ENCODE data around the gene GALNS. TPM values are rescaled to one million over a fixed set of nuclear protein-coding genes. Genes with fewer than 3 reads are reported as not detected.
A peak's percentile ranks its signal among the peaks of the same experiment; 100 is the strongest.

Gene GALNS
- polyA plus RNA-seq, 1 experiment: 11.6 TPM

DNA sequence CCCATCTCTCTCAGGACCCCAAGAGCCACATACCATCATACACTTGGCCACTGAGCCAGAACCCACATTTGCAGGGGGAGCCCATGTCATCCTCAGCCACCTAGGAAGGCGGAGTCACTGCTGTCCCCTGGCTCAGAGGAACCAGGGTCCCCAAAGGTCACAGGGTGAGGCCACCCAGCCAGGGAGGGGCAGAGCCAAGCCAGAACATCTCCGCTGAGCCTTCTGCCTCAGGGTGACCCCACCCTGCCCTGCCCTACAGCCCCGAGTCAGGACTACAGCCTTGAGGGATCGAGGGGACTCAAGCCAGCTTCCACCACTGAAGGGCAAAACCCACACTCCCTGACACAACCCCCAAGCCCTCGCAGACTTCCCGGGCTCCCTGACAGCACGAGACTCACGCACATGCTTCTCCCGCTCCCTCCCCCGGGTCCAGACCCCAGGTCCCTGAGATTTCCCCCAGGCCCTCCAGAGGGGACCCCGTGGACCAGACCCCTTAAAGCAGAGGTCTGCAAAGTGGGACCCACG, 89.1 kb downstream of the GALNS start:
- H3K27me3 ChIP-seq (ENCODE audit: control insufficient read depth, insufficient read depth, low read length): no peaks in the 10 kb centered on the region
- peak overlapping the region; percentile 57 for H3K27ac ChIP-seq (ENCODE audit: low read depth, low read length)
- DNase-seq (ENCODE audit: low read depth, low spot score): no peak
- ChIA-PET CTCF (interaction anchor here (0.6 to 2.7 kb wide), 4 partner anchors 17 to 30 kb away, joined by 3 to 12 read pairs (median 4); no protein-coding TSS in a partner anchor), POLR2A (interaction anchor here (0.6 to 0.7 kb wide), 3 partner anchors 8 to 57 kb away, joined by 3 to 4 read pairs (median 3); partner anchors contain the start of gene PIEZO1)
- TF ChIP-seq, protein P1, sequence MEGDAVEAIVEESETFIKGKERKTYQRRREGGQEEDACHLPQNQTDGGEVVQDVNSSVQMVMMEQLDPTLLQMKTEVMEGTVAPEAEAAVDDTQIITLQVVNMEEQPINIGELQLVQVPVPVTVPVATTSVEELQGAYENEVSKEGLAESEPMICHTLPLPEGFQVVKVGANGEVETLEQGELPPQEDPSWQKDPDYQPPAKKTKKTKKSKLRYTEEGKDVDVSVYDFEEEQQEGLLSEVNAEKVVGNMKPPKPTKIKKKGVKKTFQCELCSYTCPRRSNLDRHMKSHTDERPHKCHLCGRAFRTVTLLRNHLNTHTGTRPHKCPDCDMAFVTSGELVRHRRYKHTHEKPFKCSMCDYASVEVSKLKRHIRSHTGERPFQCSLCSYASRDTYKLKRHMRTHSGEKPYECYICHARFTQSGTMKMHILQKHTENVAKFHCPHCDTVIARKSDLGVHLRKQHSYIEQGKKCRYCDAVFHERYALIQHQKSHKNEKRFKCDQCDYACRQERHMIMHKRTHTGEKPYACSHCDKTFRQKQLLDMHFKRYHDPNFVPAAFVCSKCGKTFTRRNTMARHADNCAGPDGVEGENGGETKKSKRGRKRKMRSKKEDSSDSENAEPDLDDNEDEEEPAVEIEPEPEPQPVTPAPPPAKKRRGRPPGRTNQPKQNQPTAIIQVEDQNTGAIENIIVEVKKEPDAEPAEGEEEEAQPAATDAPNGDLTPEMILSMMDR (IDR thresholded peaks at IDR 0.05; ENCODE audit: low read depth, low read length): no peak
- 0 out of 2 replicates have a peak overlapping the region, but pooled peaks have one; percentile 3 for H3K4me3 ChIP-seq (ENCODE audit: low read depth, low read length)
- H3K9me3 ChIP-seq (ENCODE audit: control insufficient read depth, insufficient read depth, low read length): no peaks in the 10 kb centered on the region; the same call in 1 of the 2 replicates

DNA sequence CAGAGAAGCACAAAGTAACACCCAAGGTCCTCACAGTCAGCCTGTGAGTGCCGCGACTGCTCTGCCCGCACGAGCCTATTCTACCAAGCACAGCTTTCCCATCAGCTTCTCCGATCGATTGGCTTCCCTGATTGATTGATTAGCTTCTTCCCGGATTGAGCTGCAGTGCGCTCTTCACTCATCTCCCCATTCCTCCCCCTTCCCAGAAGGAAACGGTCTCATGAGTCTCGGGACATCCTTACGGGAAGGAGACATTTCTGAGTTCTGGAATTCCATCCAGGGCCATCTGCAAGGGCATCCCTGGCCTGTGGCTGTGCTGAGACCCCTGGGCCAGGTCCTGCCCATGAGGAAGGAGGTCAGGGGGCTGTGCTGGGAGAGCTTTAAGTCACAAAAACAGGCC, 89.8 kb downstream of the GALNS start:
- CTCF ChIA-PET: interaction anchor here (1.0 to 2.7 kb wide), 3 partner anchors 17 to 29 kb away, joined by 3 to 12 read pairs (median 4); no protein-coding TSS in a partner anchor
- POLR2A ChIA-PET: no interaction called here
- TF ChIP-seq, protein P1 (IDR thresholded peaks at IDR 0.05; ENCODE audit: low read depth, low read length): no peak
- no peaks in the 10 kb centered on the region for H3K27me3 ChIP-seq (ENCODE audit: control insufficient read depth, insufficient read depth, low read length)
- H3K9me3 ChIP-seq (ENCODE audit: control insufficient read depth, insufficient read depth, low read length): no peaks in the 10 kb centered on the region; the same call in 1 of the 2 replicates
- H3K27ac ChIP-seq (ENCODE audit: low read depth, low read length): no peak overlapping the region
- no peak for DNase-seq (ENCODE audit: low read depth, low spot score)
- no peak overlapping the region for H3K4me3 ChIP-seq (ENCODE audit: low read depth, low read length)

DNA sequence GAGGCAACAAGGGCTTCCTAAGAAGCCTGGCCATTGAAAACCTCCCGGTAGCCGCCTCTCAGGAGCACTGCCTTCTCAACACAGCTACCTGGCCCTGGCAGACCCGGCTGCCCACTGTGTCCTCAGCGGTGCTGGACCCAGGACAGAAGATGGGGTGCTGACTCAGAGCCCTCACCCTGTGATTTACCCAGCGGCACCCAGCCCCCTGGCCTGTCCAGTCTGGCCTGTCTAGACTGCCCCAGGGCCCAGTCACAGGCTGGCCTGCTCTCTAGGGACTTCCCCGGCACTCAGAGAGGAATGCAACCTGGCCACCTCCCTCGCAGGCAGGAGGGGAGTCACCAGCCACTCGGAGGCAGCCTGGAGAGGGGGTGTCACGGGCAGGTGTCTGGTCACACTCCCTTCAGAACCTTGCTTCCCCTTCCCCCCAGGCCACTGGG, 91.8 kb downstream of the GALNS start:
- no peaks in the 10 kb centered on the region for H3K27me3 ChIP-seq (ENCODE audit: control insufficient read depth, insufficient read depth, low read length)
- TF ChIP-seq, protein P1 (IDR thresholded peaks at IDR 0.05; ENCODE audit: low read depth, low read length): no peak
- no peaks in the 10 kb centered on the region; the same call in 1 of the 2 replicates for H3K9me3 ChIP-seq (ENCODE audit: control insufficient read depth, insufficient read depth, low read length)
- H3K27ac ChIP-seq (ENCODE audit: low read depth, low read length): peak overlapping the region; percentile 39
- POLR2A ChIA-PET: interaction anchor here (0.6 kb wide), 1 partner anchor 78 kb away, joined by 4 read pairs; no protein-coding TSS in a partner anchor
- H3K4me3 ChIP-seq (ENCODE audit: low read depth, low read length): no peak overlapping the region
- CTCF ChIA-PET: interaction anchor here (0.7 to 1.8 kb wide), 2 partner anchors 19 to 22 kb away, joined by 4 read pairs; no protein-coding TSS in a partner anchor
- DNase-seq (ENCODE audit: low read depth, low spot score): no peak

DNA sequence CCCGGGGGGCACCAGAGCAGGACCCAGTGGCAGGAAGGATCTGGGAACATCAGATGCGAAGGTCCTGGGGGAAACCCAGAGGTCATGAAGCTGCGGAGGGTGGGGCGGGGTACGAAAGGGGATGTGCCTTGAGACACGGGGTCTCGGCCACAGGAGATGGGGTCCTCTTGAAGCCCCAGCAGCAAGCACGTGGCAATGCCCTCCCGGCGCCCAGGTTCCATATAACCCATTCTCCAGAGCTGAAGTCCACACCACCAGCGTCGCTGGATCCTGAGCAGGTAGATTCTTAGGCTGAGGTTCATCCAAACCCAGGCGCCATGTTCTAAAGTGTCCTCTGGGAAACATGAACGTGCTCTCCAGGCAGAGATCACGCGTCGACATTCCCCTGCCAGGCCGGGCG, 92.7 kb downstream of the GALNS start:
- H3K27me3 ChIP-seq (ENCODE audit: control insufficient read depth, insufficient read depth, low read length): no peaks in the 10 kb centered on the region
- DNase-seq (ENCODE audit: low read depth, low spot score): no peak
- H3K9me3 ChIP-seq (ENCODE audit: control insufficient read depth, insufficient read depth, low read length): peaks cover 2% of the 10 kb centered on the region; the same call in 1 of the 2 replicates
- no peak overlapping the region for H3K4me3 ChIP-seq (ENCODE audit: low read depth, low read length)
- CTCF ChIA-PET: interaction anchor here (0.7 to 1.8 kb wide), 4 partner anchors 20 to 27 kb away, joined by 3 to 9 read pairs (median 4); no protein-coding TSS in a partner anchor
- TF ChIP-seq, protein P1 (IDR thresholded peaks at IDR 0.05; ENCODE audit: low read depth, low read length): no peak
- POLR2A ChIA-PET: interaction anchor here (0.6 to 0.8 kb wide), 3 partner anchors 8 to 934 kb away, joined by 4 to 9 read pairs (median 6); no protein-coding TSS in a partner anchor
- H3K27ac ChIP-seq (ENCODE audit: low read depth, low read length): no peak overlapping the region

Other genes with a start within 250 kb of the GALNS start
- not detected in 2 replicates for gene IL17C, start 218.4 kb downstream of the GALNS start, polyA plus RNA-seq (2011; rRNA removed)
- 53.6 and 99.8 TPM in 2 replicates for gene CYBA, start 205.9 kb downstream of the GALNS start, polyA plus RNA-seq (2011; rRNA removed)
- gene MVD, start 193.9 kb downstream of the GALNS start, polyA plus RNA-seq (2011; rRNA removed): 9.1 and 13.5 TPM in 2 replicates
- gene SNAI3, start 170.4 kb downstream of the GALNS start, polyA plus RNA-seq (2011; rRNA removed): 0.04 and 0.06 TPM in 2 replicates
- gene RNF166, start 150.5 kb downstream of the GALNS start, polyA plus RNA-seq (2011; rRNA removed): 6.8 and 9.0 TPM in 2 replicates
- gene CTU2, start 150.4 kb downstream of the GALNS start, polyA plus RNA-seq (2011; rRNA removed): 6.5 and 8.7 TPM in 2 replicates
- gene PIEZO1, start 71.7 kb downstream of the GALNS start, polyA plus RNA-seq (2011; rRNA removed): 47.0 and 72.7 TPM in 2 replicates
- 1.2 and 2.4 TPM in 2 replicates for gene CDT1, start 53.2 kb downstream of the GALNS start, polyA plus RNA-seq (2011; rRNA removed)
- 66.8 and 107 TPM in 2 replicates for gene APRT, start 45.0 kb downstream of the GALNS start, polyA plus RNA-seq (2011; rRNA removed)
- 72.8 and 101 TPM in 2 replicates for gene TRAPPC2L, start 180 bp upstream of the GALNS start, polyA plus RNA-seq (2011; rRNA removed)
- gene PABPN1L, start 9.7 kb upstream of the GALNS start, polyA plus RNA-seq (2011; rRNA removed): not detected in 2 replicates
- not detected in 2 replicates for gene CBFA2T3, start 120.3 kb upstream of the GALNS start, polyA plus RNA-seq (2011; rRNA removed)
- gene ACSF3, start 236.9 kb upstream of the GALNS start, polyA plus RNA-seq (2011; rRNA removed): 11.0 and 11.2 TPM in 2 replicates

All from AG04450 (cell line).